Peyer's patch (tissue), 4 donors: ENCODE measurements around the gene PRPF31. TPM values are rescaled to one million over a fixed set of nuclear protein-coding genes. Genes with fewer than 3 reads are reported as not detected.

ENCODE experiments used
- DNase-seq, 3 donors: peaks; one replicate each; pipeline ENCODE4 v3.0.0-alpha.2; 2017 to 2019
- H3K27ac ChIP-seq, 4 donors: fragments of 200-600 bp; sonication (generic); one replicate each; pipeline ENCODE4 v1.5.1; 2016 to 2019
- H3K27me3 ChIP-seq, 2 donors: fragments of 200-600 bp; sonication (generic); one replicate each; pipeline ENCODE4 v1.5.1; 2019
- H3K36me3 ChIP-seq, 3 donors: fragments of 200-600 bp; sonication (generic); one replicate each; pipeline ENCODE4 v1.5.1; 2016 to 2019
- H3K4me1 ChIP-seq, 4 donors: fragments of 200-600 bp; sonication (generic); one replicate each; pipeline ENCODE4 v1.5.1; 2016 to 2019
- H3K4me3 ChIP-seq, 4 donors: fragments of 200-600 bp; sonication (generic); 1 replicate in 3 of 4; 2 replicates in 1 of 4; pipeline ENCODE4 v1.5.1; 2016 to 2019; ENCODE audit warnings: mild to moderate bottlenecking in 1 of 4
- H3K9me3 ChIP-seq, 4 donors: fragments of 200-600 bp; sonication (generic); one replicate each; pipeline ENCODE4 v1.5.1; 2016 to 2019; ENCODE audit warnings: mild to moderate bottlenecking in 1 of 4
- POLR2A ChIP-seq, 2 donors: fragments of 450-650 bp; IDR thresholded peaks; one replicate each; pipeline ENCODE4 v1.5.1; 2017; ENCODE audit warnings: antibody characterized with exemption in 2 of 2, mild to moderate bottlenecking in 2 of 2, moderate library complexity in 2 of 2
- total RNA-seq, 4 donors: library from RNA; depleted of rRNA; stranded (reverse); fragments of >200 nt; gene quantifications; one replicate each; pipeline ENCODE4 v1.1.0, GENCODE V29; 2016
- TF ChIP-seq, protein P1 (sequence below), 6 experiments: fragments of 450-650 bp in 4 of 6; fragments of 200-600 bp in 2 of 6; sonication (generic) in 1 of 6; IDR thresholded peaks; one replicate each; pipeline ENCODE4 v1.5.1; 2017 to 2019; ENCODE audit warnings: antibody characterized with exemption in 6 of 6, mild to moderate bottlenecking in 3 of 6, moderate library complexity in 1 of 6

The PRPF31 gene, protein sequence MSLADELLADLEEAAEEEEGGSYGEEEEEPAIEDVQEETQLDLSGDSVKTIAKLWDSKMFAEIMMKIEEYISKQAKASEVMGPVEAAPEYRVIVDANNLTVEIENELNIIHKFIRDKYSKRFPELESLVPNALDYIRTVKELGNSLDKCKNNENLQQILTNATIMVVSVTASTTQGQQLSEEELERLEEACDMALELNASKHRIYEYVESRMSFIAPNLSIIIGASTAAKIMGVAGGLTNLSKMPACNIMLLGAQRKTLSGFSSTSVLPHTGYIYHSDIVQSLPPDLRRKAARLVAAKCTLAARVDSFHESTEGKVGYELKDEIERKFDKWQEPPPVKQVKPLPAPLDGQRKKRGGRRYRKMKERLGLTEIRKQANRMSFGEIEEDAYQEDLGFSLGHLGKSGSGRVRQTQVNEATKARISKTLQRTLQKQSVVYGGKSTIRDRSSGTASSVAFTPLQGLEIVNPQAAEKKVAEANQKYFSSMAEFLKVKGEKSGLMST
- 10 to 100 TPM; 23.3 to 75.1 (median 41.4) TPM for total RNA-seq

GRCh38 chr19:54115109-54116063 is at the start of gene PRPF31, which contains the start of gene TFPT:
Gene PRPF31 (plus strand): TSS chr19:54115754. CDS start chr19:54118279, 2,525 bp downstream.
Gene TFPT (minus strand): TSS chr19:54115657. CDS start chr19:54115269, 388 bp downstream.
- Histone ChIP-seq H3K4me3 (peak within 1 kb of the TSS; percentile 64 to 81 (median 72)), H3K9me3 (no peaks in the 10 kb centered on the region), H3K27ac (peak within 1 kb of the TSS; percentile 76 to 91 (median 86)), H3K36me3 (peaks cover 0 to 37% (median 0%) of the 10 kb centered on the region in 3 donors), H3K27me3 (no peaks in the 10 kb centered on the region), H3K4me1 (peaks cover 0 to 31% (median 14%) of the 10 kb centered on the region in 4 donors)
- TF ChIP-seq POLR2A (IDR thresholded peaks at IDR 0.05) = peak; percentile 50 to 55
- TF ChIP-seq, protein P1, sequence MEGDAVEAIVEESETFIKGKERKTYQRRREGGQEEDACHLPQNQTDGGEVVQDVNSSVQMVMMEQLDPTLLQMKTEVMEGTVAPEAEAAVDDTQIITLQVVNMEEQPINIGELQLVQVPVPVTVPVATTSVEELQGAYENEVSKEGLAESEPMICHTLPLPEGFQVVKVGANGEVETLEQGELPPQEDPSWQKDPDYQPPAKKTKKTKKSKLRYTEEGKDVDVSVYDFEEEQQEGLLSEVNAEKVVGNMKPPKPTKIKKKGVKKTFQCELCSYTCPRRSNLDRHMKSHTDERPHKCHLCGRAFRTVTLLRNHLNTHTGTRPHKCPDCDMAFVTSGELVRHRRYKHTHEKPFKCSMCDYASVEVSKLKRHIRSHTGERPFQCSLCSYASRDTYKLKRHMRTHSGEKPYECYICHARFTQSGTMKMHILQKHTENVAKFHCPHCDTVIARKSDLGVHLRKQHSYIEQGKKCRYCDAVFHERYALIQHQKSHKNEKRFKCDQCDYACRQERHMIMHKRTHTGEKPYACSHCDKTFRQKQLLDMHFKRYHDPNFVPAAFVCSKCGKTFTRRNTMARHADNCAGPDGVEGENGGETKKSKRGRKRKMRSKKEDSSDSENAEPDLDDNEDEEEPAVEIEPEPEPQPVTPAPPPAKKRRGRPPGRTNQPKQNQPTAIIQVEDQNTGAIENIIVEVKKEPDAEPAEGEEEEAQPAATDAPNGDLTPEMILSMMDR (IDR thresholded peaks at IDR 0.05) = no peak
- DNase-seq = peak; percentile 95 to 99 (median 99)

DNA sequence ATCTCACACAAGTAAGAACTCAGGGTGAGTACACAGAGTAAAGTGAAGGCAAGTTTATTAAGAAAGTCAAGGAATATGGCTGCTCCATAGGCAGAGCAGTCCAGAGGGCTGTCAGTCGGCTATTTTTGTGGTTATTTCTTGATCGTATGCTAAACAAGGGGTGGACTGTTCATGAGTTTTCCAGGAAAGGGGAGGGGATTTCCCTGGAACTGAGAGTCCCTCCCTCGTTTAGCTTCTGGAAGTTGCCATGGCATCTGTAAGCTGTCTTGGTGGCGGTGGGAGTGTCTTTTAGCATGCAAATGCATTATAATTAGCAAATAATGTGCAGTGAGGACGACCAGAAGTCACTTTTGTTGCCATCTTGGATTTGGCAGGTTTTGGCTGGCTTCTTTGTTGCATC is 46.1 kb upstream of the PRPF31 start:
- no peak for DNase-seq
- Histone ChIP-seq H3K9me3 (peaks cover 0 to 6% (median 0%) of the 10 kb centered on the region in 4 donors), H3K27ac (no peak overlapping the region), H3K4me3 (no peak overlapping the region), H3K36me3 (no peaks in the 10 kb centered on the region), H3K27me3 (no peaks in the 10 kb centered on the region), H3K4me1 (no peaks in the 10 kb centered on the region)
- TF ChIP-seq POLR2A (IDR thresholded peaks at IDR 0.05) = no peak
- TF ChIP-seq, protein P1 (IDR thresholded peaks at IDR 0.05) = no peak

GRCh38 chr19:54073829-54074228 is 41.7 kb upstream of the PRPF31 start:
- no peaks in the 10 kb centered on the region for H3K4me1 ChIP-seq
- no peaks in the 10 kb centered on the region for H3K36me3 ChIP-seq
- no peaks in the 10 kb centered on the region for H3K27me3 ChIP-seq
- H3K27ac ChIP-seq = no peak overlapping the region
- no peak overlapping the region for H3K4me3 ChIP-seq
- no peak for TF ChIP-seq POLR2A (IDR thresholded peaks at IDR 0.05)
- TF ChIP-seq, protein P1 (IDR thresholded peaks at IDR 0.05) = no peak
- H3K9me3 ChIP-seq = peaks cover 0 to 6% (median 0%) of the 10 kb centered on the region in 4 donors
- no peak for DNase-seq

DNA sequence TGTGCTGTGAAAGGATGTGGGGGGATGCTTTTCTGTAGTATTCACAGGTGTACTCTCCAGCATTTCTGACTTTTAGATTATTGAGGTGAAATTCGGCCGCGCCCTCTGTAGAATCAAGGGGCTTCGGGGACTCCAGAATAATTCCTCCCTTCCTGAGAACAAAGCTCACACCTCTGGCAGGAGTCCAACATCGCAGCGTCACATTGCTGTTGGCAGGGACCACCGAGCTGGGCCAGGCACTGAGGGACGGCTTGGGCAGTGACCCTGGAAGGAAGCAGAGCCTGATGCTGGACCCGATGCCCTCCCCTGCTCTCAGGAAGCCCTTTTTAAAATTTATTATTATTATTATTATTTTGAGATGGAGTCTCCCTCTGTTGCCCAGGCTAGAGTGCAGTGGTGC is 40.7 kb upstream of the PRPF31 start:
- H3K9me3 ChIP-seq = peaks cover 0 to 1% (median 0%) of the 10 kb centered on the region in 4 donors
- TF ChIP-seq, protein P1 (IDR thresholded peaks at IDR 0.05) = no peak
- TF ChIP-seq POLR2A (IDR thresholded peaks at IDR 0.05) = no peak
- no peaks in the 10 kb centered on the region for H3K36me3 ChIP-seq
- no peaks in the 10 kb centered on the region for H3K4me1 ChIP-seq
- H3K4me3 ChIP-seq = no peak overlapping the region
- H3K27ac ChIP-seq = no peak overlapping the region
- no peaks in the 10 kb centered on the region for H3K27me3 ChIP-seq
- DNase-seq = no peak

DNA sequence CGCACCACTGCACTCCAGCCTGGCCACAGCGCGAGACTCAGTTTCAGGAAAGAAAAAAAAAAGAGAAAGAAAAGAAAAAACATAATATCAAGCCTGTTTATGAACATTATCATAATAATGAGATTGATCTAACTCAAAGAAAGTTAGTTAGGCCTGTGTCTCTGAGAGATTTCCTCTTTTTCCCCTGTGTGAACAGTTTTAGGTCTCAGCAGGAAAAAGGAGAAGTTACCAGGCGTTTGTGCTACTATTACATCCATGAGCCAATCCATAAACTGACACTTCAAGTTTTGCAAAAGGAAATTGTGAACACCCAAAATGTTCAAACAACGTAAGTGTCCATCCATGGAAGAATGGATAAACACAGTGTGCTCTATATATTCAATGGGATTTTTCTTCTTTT is 38.2 kb upstream of the PRPF31 start:
- no peaks in the 10 kb centered on the region for H3K27me3 ChIP-seq
- H3K36me3 ChIP-seq = no peaks in the 10 kb centered on the region
- H3K27ac ChIP-seq = no peak overlapping the region
- H3K4me1 ChIP-seq = no peaks in the 10 kb centered on the region
- DNase-seq = no peak
- peaks cover 0 to 9% (median 0%) of the 10 kb centered on the region in 4 donors for H3K9me3 ChIP-seq
- no peak overlapping the region for H3K4me3 ChIP-seq
- TF ChIP-seq POLR2A (IDR thresholded peaks at IDR 0.05) = no peak
- TF ChIP-seq, protein P1 (IDR thresholded peaks at IDR 0.05) = no peak
